Glutamatergic neuron (in vitro differentiated cells): ENCODE results near the gene CTSZ. TPM values are rescaled to one million over a fixed set of nuclear protein-coding genes. Genes with fewer than 3 reads are reported as not detected.

Experiments used
- DNase-seq: peaks from one replicate; pipeline ENCODE4 v3.0.0; 2022
- H3K27ac Mint-ChIP-seq: one replicate; pipeline ENCODE4 v1.8.0; 2020; ENCODE audit warnings: mild to moderate bottlenecking, mixed read lengths, inconsistent platforms; ENCODE audit not compliant: unreplicated experiment
- H3K27me3 Mint-ChIP-seq: one replicate; pipeline ENCODE4 v1.8.0; 2020; ENCODE audit warnings: mild to moderate bottlenecking, moderate library complexity, mixed read lengths, inconsistent platforms; ENCODE audit not compliant: unreplicated experiment
- H3K36me3 Mint-ChIP-seq: one replicate; pipeline ENCODE4 v1.8.0; 2020; ENCODE audit warnings: mild to moderate bottlenecking, mixed read lengths, inconsistent platforms; ENCODE audit not compliant: unreplicated experiment
- H3K4me1 Mint-ChIP-seq: one replicate; pipeline ENCODE4 v1.8.0; 2020; ENCODE audit warnings: mild to moderate bottlenecking, low read depth, mixed read lengths, inconsistent platforms; ENCODE audit not compliant: unreplicated experiment
- H3K4me3 Mint-ChIP-seq: one replicate; pipeline ENCODE4 v1.8.0; 2020; ENCODE audit warnings: mild to moderate bottlenecking, mixed read lengths, inconsistent platforms; ENCODE audit not compliant: unreplicated experiment
- H3K9me3 Mint-ChIP-seq: one replicate; pipeline ENCODE4 v1.8.0; 2020; ENCODE audit warnings: mild to moderate bottlenecking, moderate library complexity, mixed read lengths, inconsistent platforms; ENCODE audit not compliant: unreplicated experiment
- CTCF ChIP-seq: fragments of 200-600 bp; sonication (generic); IDR thresholded peaks from one replicate; pipeline ENCODE4 v1.5.0; 2021; ENCODE audit not compliant: partially characterized antibody, unreplicated experiment
- total RNA-seq: library from RNA; stranded (reverse); fragmentation: NEBNext Ultra II Directional; extraction: Animal tissue kit (Norgen Biotek cat#: 25700); gene quantifications from one replicate; pipeline ENCODE4 v1.2.1, GENCODE V29; 2021; ENCODE audit not compliant: unreplicated experiment

The CTSZ gene
- total RNA-seq, 1 donor from 2014 or later, result 13.1 TPM

DNA sequence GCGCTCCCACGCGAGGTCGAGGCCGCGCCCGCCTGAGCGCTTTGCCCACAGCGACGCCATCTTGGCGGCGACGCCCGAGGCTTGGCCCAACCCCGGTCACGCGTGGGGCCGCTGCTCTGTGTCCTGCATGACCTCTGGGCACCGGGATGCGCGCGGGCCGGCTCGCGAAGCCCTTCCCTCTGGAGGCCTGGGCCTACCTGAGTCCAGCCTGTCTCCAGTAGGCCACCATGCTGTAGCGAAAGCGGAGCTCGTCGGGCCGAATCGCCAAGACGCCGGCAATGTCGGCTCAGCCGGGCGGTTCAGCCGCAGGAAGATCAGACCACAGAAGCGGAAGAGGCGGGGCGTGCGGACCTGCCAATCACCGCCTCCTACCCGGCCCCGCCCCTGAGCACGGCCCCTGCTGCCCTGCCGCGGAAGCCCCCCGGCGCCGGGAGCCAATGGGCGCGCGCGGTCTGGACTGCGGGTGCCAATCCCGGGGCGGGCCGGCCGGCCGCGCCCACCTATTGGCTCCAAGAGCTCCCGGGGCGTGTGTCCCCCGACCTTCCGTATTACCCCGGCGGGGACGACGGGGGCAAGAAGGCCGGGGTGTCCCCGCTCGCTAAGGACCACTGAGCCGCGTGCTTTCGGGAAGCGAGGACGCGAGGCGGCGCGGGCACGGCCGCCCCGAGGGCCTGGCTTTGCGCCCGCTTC is 25.1 kb upstream of the CTSZ start, which contains the start of gene ATP5F1E:
Gene ATP5F1E, minus strand, starts transcription at position 313 of the 690 bp plus-strand sequence. Its CDS starts 84 bp downstream, at position 229.
- H3K36me3 Mint-ChIP-seq, result peaks cover 5% of the 10 kb centered on the region

GRCh38 chr20:59031564-59032022 is 24.5 kb upstream of the CTSZ start:
- TF ChIP-seq CTCF, result no peak
- no peak for DNase-seq
- Mint-ChIP-seq H3K27me3 (no peaks in the 10 kb centered on the region), H3K9me3 (peaks cover 3% of the 10 kb centered on the region), H3K27ac (peak overlapping the region; percentile 56), H3K36me3 (peaks cover 5% of the 10 kb centered on the region), H3K4me3 (peak overlapping the region; percentile 94), H3K4me1 (peaks cover 16% of the 10 kb centered on the region)

More for the DNA sequence above, 25.1 kb upstream of the CTSZ start, which contains the start of gene ATP5F1E:
- Mint-ChIP-seq H3K9me3 (peaks cover 3% of the 10 kb centered on the region), H3K27ac (peak within 1 kb of the TSS; percentile 93), H3K27me3 (no peaks in the 10 kb centered on the region), H3K4me1 (peaks cover 16% of the 10 kb centered on the region), H3K4me3 (peak within 1 kb of the TSS; percentile 94)
- peak; percentile 98 for DNase-seq
- TF ChIP-seq CTCF, result no peak

DNA sequence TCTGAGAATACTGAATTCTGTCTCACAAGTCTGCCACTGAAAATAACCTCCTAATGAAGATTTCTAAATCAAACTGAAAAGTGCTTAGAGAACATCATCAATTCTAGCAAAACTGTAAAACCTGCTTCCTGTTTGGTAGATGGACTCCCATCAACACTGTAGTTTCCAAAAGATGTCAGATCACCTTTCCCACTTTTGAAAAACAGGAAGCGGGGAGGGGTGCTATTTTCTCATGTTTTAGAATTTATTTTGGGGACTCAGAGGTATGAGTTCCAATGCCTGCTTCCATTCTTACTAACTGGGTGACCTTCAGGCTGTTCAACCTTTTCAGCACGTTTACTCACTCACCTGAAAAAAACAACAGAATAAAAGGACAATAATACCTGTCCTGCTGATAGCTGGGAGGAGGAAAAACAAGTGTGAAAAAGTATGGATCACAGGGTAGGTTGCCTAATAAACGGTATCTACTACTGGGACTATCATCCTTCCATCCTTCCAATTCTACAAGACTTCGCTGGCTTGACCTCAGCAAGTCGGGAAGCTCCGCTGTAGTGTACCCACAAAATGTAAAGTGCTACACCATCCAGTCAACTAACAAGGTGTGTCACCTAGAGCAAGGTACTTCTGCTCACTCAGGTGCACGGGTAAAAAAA is 24.0 kb upstream of the CTSZ start:
- H3K27ac Mint-ChIP-seq, result peak overlapping the region; percentile 56
- H3K4me3 Mint-ChIP-seq, result peak overlapping the region; percentile 94
- no peak for TF ChIP-seq CTCF
- peaks cover 3% of the 10 kb centered on the region for H3K9me3 Mint-ChIP-seq
- H3K36me3 Mint-ChIP-seq, result peaks cover 5% of the 10 kb centered on the region
- H3K27me3 Mint-ChIP-seq, result no peaks in the 10 kb centered on the region
- H3K4me1 Mint-ChIP-seq, result peaks cover 16% of the 10 kb centered on the region
- no peak for DNase-seq

DNA sequence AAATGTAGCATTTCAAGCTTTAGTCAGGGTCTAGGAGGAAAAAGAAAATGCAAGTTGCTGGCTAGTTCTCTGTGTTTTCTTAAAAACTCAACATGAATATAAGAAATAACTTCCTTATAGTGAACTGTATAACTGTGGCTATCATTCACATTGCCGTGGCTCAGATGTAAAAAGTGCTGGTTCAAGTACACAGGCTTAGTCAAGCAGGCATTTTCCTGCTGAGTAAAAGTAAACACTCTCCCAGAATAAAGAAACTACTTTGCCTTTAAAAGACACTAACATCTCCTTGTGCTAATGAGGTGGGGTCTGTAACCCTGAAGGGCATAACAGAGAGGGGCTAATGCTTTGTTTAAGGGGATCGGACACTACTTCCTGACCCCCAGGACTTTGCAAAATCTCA is 21.8 kb upstream of the CTSZ start:
- peaks cover 18% of the 10 kb centered on the region for H3K4me1 Mint-ChIP-seq
- H3K36me3 Mint-ChIP-seq, result no peaks in the 10 kb centered on the region
- H3K27ac Mint-ChIP-seq, result no peak overlapping the region
- no peak for DNase-seq
- H3K9me3 Mint-ChIP-seq, result peaks cover 2% of the 10 kb centered on the region
- no peak for TF ChIP-seq CTCF
- H3K4me3 Mint-ChIP-seq, result peak overlapping the region; percentile 56
- no peaks in the 10 kb centered on the region for H3K27me3 Mint-ChIP-seq
